HG03066 (cell line): Measurements from ENCODE around the gene SAYSD1.

Experiments used
- ATAC-seq: cut with Tn5 transposase; IDR thresholded peaks from one replicate; pipeline ENCODE4 v1.9.1; 2021; ENCODE audit warnings: low read depth; ENCODE audit not compliant: unreplicated experiment

Gene SAYSD1

DNA sequence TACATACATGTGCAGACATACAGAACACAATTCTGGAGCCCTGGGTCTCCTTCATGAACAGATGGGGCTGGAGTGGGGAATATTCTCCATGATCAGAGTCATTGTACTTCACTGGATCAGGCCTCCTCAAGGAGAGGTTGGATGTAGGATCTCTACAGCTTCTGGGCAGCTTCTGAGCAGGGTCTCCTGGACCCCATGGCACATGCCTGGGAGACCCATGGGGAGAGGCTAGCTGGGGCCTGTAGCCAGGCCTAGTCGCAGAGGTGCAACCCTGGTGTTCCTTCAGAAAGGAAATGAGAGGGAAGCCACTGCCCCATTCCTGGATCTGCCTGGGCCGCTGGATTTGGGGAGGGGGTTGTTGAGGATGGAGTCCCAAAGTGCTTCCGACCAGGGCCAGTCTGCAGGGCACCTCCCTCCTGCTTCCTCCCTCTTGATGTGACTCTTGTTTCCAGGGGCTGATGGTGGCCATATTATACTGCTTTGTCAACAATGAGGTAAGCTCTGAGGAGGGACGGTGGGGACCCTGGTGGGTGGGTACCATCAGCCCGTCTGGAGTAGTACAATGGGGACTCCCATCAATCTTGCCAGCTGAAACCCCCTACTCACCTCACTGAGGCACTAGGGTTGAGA lies 34.6 kb downstream of the SAYSD1 start:
- ATAC-seq = no peak

DNA sequence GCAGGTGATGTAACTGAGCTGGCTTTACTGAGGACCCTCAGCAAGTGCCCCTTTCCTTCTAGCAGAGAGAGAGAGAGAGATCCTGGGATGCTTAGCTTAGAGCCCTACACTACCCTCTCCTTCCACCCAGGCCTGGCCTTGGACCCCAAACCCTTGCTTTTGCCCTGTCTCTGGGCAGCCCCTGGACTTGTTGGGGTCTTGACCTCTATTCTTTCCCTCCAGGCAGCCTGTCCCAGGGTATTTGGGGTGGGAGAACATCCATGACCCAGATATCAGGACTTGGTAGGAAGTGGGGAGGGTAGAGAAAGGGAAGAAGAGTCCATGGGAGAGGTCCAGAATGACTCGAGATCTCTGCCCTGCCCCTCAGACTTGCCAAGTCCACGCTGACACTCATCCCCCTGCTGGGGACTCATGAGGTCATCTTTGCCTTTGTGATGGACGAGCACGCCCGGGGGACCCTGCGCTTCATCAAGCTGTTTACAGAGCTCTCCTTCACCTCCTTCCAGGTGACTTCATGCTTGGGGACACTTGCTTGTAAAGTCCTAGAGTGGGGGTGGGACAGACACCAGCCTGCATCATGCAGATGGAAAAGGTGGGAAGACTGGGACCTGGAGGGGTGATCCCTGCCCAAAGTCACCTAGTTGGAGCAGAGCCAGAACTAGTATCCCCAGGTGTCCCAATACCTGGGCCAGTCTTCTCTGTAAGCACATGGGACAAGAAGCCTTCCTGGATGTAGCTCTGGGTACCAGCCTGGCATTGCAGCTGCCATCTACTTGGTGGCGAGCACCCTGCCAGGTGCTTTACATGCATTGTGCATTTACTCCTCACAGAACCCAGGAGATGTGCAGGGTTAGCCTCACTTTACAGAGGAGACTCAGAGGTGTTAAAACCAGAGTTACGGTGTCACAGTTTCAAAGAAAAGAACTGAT lies 35.5 kb downstream of the SAYSD1 start:
- ATAC-seq = no peak

DNA sequence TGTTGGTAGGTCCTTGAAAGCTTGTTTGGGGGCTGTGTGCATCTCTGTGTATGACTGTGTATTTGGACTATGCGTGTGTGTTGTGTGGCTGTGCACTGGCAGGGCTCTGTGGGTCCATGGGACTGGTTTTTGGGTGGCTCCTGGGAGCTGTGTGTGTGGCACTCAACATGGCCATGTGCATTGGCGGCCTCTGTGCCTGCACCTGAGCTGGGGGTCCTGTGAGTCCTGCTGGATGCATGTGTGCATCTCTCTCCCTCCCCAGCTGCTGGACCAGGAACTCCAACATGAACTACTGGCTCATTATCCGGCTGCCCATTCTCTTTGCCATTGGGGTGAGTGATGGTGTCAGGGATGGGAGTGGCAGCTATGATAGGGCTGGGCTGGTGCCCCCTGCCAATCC lies 36.3 kb downstream of the SAYSD1 start:
- no peak for ATAC-seq

DNA sequence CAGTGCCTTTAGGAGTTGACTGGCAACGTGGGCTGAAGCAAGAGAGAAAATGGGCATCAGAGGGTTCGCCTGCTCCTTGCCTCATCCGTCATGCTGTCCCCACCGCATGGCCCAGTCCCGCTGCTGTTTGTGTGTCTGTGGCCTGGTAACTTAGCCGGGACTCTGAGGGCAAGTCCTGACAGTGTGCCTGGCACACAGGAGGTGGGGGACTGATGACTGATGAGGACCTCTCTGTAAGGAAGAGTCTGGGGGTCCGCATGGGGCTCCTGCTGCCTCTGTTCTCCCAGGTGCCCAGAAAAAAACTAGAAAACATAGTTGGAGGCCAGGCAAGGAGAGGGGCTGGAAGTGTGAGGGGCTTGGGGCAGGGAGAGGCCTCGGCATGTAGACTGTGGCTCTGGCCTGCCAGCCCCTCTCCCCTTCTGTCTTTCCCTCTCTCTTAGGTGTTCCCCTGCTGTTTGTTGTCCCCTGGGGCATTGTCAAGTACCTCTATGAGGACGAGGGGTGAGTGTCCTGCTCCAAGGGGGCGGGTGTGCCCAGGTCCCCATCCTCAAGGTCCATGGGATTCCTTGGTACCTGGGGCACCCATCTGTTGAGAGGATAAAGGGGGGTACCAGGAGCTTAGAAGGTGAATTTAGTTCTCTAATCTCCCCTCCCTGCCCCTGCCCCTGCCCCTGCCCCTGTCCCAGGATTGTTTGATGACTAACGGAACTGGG lies 36.9 kb downstream of the SAYSD1 start:
- ATAC-seq = no peak

DNA sequence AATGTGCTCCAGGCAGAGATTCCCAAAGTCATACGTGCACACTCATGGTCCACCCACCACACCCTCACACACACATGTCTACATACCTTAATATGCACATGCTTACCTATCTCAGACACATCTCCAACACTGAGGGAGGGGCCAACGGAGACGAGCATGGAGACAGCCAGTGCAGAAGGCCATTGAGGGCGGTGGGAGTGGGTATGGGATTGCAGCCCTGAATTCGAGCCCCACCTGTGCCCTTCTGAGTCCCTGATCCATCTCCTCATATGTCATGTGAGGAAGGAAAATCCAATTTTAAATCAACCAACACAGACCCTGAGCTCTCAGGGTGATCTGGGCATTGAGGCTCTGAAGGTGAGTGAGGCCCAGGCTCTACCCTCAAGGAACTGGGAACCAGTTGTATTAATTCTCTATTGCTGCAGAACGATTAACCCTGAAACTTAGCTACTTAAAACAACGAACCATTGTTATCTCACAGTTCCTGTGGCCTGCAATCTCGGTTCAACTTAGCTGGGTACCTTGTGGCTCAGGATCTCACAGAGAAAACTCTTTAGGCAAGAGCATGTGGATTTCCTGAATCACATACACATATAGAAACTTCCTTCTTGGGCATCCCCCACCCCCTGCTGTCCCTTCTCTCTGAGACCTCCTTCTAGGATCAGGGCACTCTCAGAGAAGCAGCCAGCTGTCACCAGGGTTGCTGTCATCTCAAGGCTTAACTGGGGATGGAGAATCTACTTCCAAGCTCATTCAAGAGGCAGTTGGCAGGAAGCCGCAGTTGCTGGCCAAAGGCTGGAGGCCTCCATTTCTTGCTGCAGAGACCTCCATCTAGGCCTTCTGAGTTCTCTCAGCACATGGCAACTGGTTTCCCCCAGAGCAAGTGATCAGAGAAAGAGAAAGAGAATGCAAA lies 38.1 kb downstream of the SAYSD1 start:
- ATAC-seq = no peak

DNA sequence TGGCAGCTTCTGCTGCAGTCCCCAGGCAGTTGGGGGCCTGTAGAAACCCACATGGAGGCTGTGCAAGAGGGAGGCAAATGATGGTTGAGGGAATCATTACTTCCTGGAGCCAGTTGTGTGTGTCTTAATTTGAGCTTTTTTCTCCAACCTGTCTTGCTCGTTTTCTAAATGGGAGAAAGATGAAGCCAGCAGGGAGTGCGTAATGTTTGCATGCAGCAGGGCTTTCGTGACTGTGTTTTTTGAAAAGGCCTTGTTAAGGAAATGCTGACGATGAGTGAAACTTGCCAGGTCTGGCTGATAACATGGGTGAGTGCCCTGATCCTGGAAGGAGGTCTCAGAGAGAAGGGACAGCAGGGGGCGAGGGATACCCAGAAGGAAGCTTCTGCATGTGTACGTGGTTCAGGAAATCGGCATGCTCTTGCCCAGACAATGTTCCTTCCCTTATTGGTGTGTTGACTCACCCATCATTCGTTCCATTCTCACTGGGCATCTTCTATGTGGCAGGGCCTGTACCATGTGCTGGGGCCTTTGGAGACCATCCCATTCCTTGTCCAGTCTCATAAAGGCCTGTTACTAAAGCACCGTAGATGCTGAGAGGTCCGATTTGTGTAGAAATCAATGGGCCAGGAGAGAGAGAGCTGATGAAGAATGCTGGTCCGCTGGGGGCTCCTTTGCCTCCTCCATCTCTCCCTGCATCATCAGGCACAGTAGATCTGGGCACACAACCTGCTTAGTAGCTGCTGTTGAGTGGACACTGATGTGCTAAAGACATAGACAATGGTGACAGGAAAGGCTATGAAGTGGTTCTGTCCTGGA lies 39.0 kb downstream of the SAYSD1 start:
- no peak for ATAC-seq

DNA sequence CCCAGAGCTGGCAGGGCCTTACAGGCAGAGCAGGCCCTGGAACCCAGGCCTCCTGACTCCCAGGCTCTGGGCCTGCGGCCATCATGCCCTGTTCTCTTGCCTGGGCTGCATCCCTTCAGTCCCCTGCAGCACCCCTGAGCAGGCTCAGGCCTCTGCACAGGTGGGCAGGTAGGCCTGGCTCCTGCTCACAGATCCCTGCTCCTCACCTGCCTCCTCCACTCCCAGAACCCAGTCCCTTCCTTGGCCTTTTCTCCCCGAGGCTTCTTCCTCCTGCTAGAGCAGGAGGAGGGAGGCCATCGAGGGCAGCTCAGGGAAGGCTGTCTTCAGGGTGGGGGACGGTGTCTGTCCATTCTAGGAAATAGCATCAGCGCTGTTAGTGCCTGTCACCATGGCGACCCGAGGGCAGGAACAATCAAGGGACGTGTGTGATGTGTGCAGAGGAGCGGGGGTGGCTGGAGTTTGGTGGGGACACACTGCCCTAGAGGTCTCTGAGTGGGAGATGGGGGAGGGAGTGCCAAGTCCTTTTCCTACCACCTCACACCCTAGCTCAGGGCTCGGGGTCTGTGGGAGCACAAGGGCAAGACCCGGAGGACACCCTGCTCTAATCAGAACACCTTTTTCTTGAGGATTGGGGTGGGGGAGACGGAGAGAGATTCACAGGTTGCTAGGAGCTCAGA lies 39.8 kb downstream of the SAYSD1 start:
- ATAC-seq = no peak

DNA sequence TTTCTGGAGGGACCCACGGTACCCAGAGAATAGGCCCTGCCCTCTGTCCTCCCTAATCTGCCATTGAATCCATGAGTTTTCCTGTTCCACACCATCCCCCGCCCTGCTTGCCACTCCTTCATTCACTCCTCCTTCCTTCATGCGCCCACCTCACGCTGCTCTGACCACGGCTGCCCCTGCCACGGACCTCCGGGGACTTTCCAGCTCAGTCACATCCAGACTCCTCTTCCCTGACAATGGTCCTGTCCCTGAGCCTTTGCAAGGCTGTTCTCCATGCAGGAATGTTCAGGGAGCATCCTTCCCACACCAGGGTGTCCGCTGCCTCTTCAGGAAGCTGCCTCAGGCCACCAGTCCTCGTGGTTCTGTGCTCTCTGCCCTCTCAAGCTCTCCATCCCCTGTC lies 40.5 kb downstream of the SAYSD1 start:
- ATAC-seq = no peak

DNA sequence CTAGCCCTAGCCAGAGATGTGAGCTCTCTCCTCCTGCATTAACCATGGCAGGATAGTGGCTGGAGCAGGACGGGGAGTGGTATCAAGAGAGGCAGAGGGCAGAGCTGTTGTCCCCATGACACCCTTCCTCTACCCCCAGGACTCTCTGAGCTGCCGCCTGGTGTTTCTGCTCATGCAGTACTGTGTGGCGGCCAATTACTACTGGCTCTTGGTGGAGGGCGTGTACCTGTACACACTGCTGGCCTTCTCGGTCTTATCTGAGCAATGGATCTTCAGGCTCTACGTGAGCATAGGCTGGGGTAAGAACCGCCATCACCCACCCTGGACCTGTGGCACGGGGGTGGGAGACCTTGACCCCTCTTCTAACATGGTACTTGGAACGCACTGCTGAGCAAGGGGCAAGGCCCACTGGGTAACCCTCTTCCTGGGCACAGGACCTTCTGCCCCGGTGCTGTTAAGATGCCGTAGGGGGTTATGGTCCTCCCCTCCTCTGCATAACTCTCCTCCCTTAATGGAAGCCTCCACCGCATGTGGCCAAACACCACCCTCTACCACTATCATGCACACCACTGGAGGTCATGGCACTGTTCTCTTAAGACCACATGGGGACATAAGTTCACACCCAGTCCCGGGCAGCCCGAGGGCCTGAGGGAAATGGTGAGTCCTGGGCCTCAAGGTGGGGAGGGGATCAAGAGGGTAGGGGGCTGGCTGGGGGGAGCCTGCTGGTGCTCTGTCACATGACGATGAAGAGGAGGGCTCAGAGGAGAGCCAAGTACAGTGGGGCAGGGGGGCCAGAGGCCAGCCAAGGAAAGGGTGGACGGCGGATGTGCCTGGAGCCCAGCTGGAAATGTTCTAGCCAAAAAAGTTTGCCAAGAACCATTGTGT lies 41.3 kb downstream of the SAYSD1 start:
- ATAC-seq = no peak

DNA sequence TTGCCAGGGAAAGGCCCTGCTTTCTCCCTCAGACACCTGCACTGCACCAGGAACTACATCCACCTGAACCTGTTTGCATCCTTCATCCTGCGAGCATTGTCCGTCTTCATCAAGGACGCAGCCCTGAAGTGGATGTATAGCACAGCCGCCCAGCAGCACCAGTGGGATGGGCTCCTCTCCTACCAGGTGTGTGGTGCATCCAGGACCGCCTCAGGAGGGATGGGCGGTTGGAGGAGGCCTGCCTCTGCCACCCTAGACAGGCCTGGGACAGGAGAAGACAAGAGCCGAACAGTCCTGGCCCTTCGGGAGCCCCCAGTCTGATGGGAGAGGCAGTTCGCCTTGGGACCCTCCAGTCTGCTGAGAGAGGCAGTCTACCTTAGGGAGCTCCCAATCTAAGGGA lies 42.2 kb downstream of the SAYSD1 start:
- no peak for ATAC-seq

DNA sequence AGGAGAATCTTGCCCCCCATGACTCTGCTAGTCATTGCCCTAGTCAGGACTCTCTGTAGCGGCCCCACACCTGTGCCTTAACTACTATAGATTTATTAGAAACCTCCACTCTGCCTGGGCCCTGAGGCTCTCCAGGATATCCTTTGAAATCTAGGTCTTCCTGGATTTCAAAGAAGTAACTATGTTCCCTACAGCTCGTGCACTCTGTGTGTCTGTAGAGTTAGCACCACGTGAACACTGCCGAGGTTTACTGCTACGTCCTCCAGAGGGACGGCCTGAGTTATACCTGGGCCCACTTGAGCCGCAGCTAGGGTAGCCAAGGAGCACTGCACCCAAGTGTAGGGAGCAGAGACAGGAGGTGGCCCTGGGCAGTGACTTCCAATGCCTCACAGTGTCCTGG lies 46.6 kb downstream of the SAYSD1 start:
- no peak for ATAC-seq

DNA sequence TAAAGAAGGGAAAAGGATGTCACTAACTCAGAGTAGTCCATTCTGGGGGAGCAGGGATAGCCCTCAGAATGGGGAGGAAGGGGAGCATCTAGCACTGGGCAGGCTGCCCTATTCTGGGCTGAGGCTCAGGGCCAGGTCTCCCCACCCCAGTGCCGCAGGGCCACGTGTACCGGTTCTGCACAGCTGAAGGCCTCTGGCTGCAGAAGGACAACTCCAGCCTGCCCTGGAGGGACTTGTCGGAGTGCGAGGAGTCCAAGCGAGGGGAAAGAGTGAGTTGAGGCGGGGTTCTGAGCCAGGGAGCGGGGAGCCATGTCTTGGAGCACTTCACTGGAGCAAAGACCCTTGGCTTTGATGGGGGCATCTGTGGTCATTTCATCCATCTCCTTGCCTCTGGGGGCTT lies 49.4 kb downstream of the SAYSD1 start:
- no peak for ATAC-seq

DNA sequence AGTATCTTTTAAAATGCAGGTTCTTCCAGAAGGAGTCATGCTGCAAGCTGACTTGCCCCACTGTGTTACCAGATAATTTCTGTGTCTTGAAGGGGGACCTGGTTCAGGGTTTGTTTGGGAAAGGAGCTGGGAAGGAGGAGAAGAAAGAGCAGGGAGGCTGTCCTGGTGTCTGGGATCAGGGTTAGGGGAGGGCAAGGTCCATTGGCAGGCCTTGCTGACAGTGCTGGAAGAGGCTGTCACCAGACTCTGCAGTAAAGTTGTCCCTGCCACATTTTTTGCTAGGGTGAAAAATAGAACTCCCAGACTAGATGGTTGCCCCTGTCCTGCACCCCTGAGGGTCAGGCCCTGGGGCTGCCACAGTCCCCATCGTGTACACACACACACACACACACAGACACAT lies 51.5 kb downstream of the SAYSD1 start:
- ATAC-seq = no peak

DNA sequence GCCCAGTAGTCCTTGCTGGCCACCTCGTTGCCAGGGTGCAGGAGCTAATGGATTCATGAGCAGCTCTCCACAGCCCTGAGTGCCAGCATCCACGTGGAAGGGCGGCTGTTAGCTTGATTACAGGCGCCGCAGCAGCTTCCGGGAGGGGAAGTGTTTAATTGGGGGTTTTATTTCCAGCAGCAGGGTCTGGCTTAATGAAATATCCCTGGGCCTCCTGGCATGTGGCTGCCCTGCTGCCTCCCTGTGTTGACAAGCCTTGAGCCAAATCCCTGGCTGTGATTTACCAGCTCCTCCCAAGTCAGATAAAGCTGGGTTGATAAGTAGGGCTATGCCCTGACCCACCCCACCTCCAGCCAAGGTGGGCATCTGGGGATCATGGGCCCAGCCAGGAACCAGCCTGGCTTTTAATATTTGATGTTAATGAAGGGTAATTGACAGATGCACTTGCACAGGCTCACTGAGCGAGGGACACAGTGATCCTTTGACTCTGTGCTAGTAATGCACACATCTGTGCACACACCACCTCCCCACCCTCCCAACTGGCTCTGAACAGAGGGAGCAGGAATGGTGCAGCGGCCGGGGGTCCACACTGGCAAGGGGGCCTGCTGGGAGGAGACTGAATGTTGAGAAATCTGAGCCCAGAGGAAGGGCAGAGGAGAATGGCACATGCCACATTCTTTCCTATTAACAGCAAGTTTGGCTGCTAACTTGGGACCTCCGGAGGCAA lies 52.8 kb downstream of the SAYSD1 start:
- ATAC-seq = no peak

DNA sequence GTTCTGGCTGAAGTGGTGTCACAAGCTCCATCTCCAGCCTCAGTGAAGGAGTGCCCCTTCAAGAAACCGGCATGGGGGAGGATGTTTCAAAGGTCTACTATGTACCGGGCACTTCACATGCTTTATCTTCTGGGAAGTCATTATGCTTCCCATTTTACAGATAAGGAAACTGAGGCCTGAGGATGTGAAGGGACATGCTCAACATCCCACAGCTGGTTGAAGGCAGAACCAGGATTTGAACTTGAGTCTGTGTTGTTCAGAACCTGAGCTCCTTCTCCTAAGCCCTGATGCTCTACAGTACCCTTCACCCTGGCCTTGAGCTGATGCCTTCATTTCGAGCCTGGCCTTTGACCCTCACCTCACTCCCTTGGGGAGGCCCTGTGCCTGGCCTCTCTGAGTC lies 53.4 kb downstream of the SAYSD1 start:
- ATAC-seq = no peak

DNA sequence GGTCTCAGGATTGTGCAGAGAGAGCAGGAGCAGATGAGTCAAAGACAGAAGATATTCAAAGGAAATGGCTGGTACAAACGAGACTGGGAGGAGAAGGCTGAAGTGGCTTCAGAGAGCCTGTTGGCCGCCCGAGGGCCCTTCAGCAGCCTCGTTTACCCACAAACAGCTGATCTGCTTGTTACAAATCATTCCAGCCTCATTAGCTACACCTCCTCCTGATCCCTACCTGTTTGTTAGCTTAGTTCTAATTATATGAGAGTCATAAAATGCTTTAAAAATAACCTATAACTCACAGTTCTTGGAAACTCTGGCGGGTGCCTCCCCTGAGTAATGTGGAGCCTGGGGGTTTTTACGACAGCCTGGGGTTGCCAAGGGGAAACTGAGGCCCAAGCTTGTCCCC lies 53.8 kb downstream of the SAYSD1 start:
- ATAC-seq = no peak

DNA sequence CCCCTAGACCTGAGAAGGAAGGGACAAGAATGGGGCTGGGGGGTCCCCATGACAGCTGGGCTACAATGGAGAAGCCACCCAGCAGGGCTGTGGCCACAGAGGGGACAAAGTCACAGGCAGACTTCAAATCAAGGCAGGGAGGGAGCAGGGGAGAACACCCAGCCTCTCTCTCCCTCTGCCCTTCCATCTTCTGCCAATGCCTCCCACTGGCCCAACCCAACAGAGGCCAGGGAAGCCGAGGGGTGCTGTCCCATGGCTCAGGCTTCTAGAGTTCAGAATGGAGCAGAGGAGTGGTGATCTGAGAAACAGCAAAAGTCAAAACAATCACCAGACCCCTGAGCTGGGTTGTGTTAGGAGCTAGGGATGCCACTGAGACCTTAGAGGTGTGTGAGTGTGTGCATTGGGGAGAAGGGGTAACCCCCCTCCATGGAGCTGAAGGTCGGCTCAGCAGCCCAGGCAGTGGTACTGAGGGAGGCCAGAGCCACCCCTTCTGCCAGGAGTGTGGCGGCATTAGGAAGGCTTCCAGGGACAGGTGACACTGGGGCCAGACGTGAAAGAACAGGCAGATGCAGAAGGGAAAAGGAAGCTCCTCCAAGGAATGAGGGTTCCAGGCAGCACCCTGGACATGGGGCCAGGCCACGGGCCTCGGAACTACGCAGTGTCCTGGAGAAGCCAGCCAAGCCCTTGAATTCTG lies 54.4 kb downstream of the SAYSD1 start:
- ATAC-seq = no peak
